Testis (tissue), 3 donors: ENCODE results near the gene PTP4A1. TPM values are rescaled to one million over a fixed set of nuclear protein-coding genes. Genes with fewer than 3 reads are reported as not detected.

Source experiments
- DNase-seq: peaks from one replicate; pipeline ENCODE4 v3.0.0-alpha.2; 2019
- H3K27ac ChIP-seq, 2 donors: fragments of 200-600 bp; sonication (generic); one replicate each; pipeline ENCODE4 v1.5.1; 2019
- H3K27me3 ChIP-seq: fragments of 200-600 bp; sonication (generic); one replicate; pipeline ENCODE4 v1.5.1; 2019
- H3K36me3 ChIP-seq: fragments of 200-600 bp; sonication (generic); one replicate; pipeline ENCODE4 v1.5.1; 2017; ENCODE audit warnings: low read depth; ENCODE audit errors: missing control alignments
- H3K4me1 ChIP-seq: fragments of 200-600 bp; sonication (generic); one replicate; pipeline ENCODE4 v1.5.1; 2019
- H3K4me3 ChIP-seq, 2 donors: fragments of 200-600 bp; sonication (generic); one replicate each; pipeline ENCODE4 v1.5.1; 2017 to 2019
- H3K9me3 ChIP-seq: fragments of 200-600 bp; sonication (generic); one replicate; pipeline ENCODE4 v1.5.1; 2017
- CTCF ChIP-seq, 3 experiments: fragments of 450-650 bp in 2 of 3; fragments of 200-600 bp in 1 of 3; sonication (generic) in 1 of 3; IDR thresholded peaks; one replicate each; pipeline ENCODE4 v1.5.1; 2016 to 2019; ENCODE audit warnings: antibody characterized with exemption in 3 of 3, mild to moderate bottlenecking in 2 of 3, moderate library complexity in 1 of 3
- POLR2A ChIP-seq: fragments of 450-650 bp; IDR thresholded peaks from one replicate; pipeline ENCODE4 v1.6.1; 2017; ENCODE audit warnings: antibody characterized with exemption, mild to moderate bottlenecking, moderate library complexity
- WGBS, 2 donors: methylation state at CpG; one replicate each; pipeline ENCODE4 v1.1.5; 2018; 5-methylcytosine and 5-hydroxymethylcytosine counted together
- intact Hi-C: fragments of 100-400 bp; cut with DNase I; formaldehyde crosslinking; loops from one replicate; pipeline ENCODE4 v1.15.1; 2023; ENCODE audit warnings: low total_unique reads
- polyA plus RNA-seq: library from polyadenylated mRNA; stranded (reverse); fragments of 350-450 nt; fragmentation: Illumina TruSeq; extraction: RNeasy Lipid Tissue Mini Kit (QIAGEN cat#74804); gene quantifications from one replicate; pipeline ENCODE4 v1.2.3, GENCODE V29; 2014; ENCODE audit warnings: low read depth, low replicate concordance; ENCODE audit not compliant: insufficient read depth
- total RNA-seq, 2 donors: library from RNA; depleted of rRNA; stranded (reverse); fragments of >200 nt; gene quantifications; one replicate each; pipeline ENCODE4 v1.2.3, GENCODE V29; 2016

Gene PTP4A1
- total and polyA plus RNA-seq, 3 donors from 2014 or later: 39.6 to 83.5 (median 74.9) TPM

GRCh38 chr6:63543982-63544381, 28.3 kb upstream of the PTP4A1 start:
- H3K9me3 ChIP-seq: no peaks in the 10 kb centered on the region
- H3K27me3 ChIP-seq: no peaks in the 10 kb centered on the region
- no peak for DNase-seq
- TF ChIP-seq POLR2A (no peak), CTCF (IDR thresholded peaks at IDR 0.05) (no peak)
- no peak overlapping the region for H3K27ac ChIP-seq
- no peak overlapping the region for H3K4me3 ChIP-seq
- H3K36me3 ChIP-seq: no peaks in the 10 kb centered on the region
- intact Hi-C loops: no loop called here
- no peaks in the 10 kb centered on the region for H3K4me1 ChIP-seq
- WGBS, 2 donors: 51 to 59% methylated on average over 3 of the region's 3 CpGs

- Histone ChIP-seq H3K4me1 (no peaks in the 10 kb centered on the region), H3K9me3 (no peaks in the 10 kb centered on the region), H3K36me3 (no peaks in the 10 kb centered on the region), H3K27ac (no peak overlapping the region), H3K4me3 (no peak overlapping the region), H3K27me3 (no peaks in the 10 kb centered on the region)
- intact Hi-C loops: no loop called here
- WGBS, 2 donors: 87 to 92% methylated on average over 6 of the region's 6 CpGs
- DNase-seq: no peak
- TF ChIP-seq POLR2A: no peak
These were observed 26.0 kb upstream of the PTP4A1 start for GRCh38 chr6:63546236-63546635.

- 96 to 97% methylated on average over 1 of the region's 1 CpG for WGBS, 2 donors
- intact Hi-C loops: no loop called here
- no peaks in the 10 kb centered on the region for H3K4me1 ChIP-seq
These were observed 25.6 kb upstream of the PTP4A1 start for GRCh38 chr6:63546697-63547096.

GRCh38 chr6:63549076-63549475, 23.2 kb upstream of the PTP4A1 start:
- WGBS, 2 donors: 85 to 90% methylated on average over 5 of the region's 5 CpGs
- Histone ChIP-seq H3K4me3 (no peak overlapping the region), H3K9me3 (no peaks in the 10 kb centered on the region), H3K27me3 (no peaks in the 10 kb centered on the region), H3K36me3 (no peaks in the 10 kb centered on the region), H3K4me1 (no peaks in the 10 kb centered on the region), H3K27ac (no peak overlapping the region)
- TF ChIP-seq POLR2A: no peak
- no peak for TF ChIP-seq CTCF (IDR thresholded peaks at IDR 0.05)
- DNase-seq: no peak
- intact Hi-C loops: no loop called here

More at GRCh38 chr6:63546697-63547096, 25.6 kb upstream of the PTP4A1 start:
- TF ChIP-seq POLR2A: no peak
- Histone ChIP-seq H3K4me3 (no peak overlapping the region), H3K36me3 (no peaks in the 10 kb centered on the region), H3K9me3 (no peaks in the 10 kb centered on the region), H3K27ac (no peak overlapping the region), H3K27me3 (no peaks in the 10 kb centered on the region)
- DNase-seq: no peak

- Histone ChIP-seq H3K4me3 (no peak overlapping the region), H3K4me1 (no peaks in the 10 kb centered on the region), H3K27me3 (no peaks in the 10 kb centered on the region), H3K36me3 (no peaks in the 10 kb centered on the region), H3K9me3 (no peaks in the 10 kb centered on the region), H3K27ac (no peak overlapping the region)
- DNase-seq: no peak
- intact Hi-C loops: no loop called here
- WGBS, 2 donors: 74 to 80% methylated on average over 3 of the region's 3 CpGs
- TF ChIP-seq CTCF (IDR thresholded peaks at IDR 0.05): no peak
- TF ChIP-seq POLR2A: no peak
These were observed 19.1 kb upstream of the PTP4A1 start for GRCh38 chr6:63553208-63553607.

- Histone ChIP-seq H3K9me3 (no peaks in the 10 kb centered on the region), H3K36me3 (no peaks in the 10 kb centered on the region), H3K4me1 (no peaks in the 10 kb centered on the region), H3K27ac (no peak overlapping the region), H3K27me3 (no peaks in the 10 kb centered on the region), H3K4me3 (no peak overlapping the region)
- no peak for DNase-seq
- 80 to 83% methylated on average over 1 of the region's 1 CpG for WGBS, 2 donors
- no peak for TF ChIP-seq CTCF (IDR thresholded peaks at IDR 0.05)
- TF ChIP-seq POLR2A: no peak
- intact Hi-C loops: no loop called here
These were observed 18.4 kb upstream of the PTP4A1 start for GRCh38 chr6:63553900-63554299.
